Measurements from ENCODE around the gene ADAM11. TPM values are rescaled to one million over a fixed set of nuclear protein-coding genes. Genes with fewer than 3 reads are reported as not detected.

ADAM11 gene
- total and polyA plus RNA-seq, 9 of the 15 experiments (the other 6 are each of a cell fraction or from before 2014, with no cell fraction given): 0.01 to 0.31 (median 0.14) TPM; not detected in 2

- Histone ChIP-seq H3K9me3 (replicated peaks; ENCODE audit: control insufficient read depth, insufficient read depth, low read depth, low read length) (no peaks in the 10 kb centered on the region), H3K9me1 (ENCODE audit: control insufficient read depth, insufficient read depth, low read length) (no peaks in the 10 kb centered on the region), H3K79me2 (ENCODE audit: control insufficient read depth, insufficient read depth, low read length) (no peaks in the 10 kb centered on the region), H3K27ac (ENCODE audit: extremely low read depth, low read depth, low read length) (no peak overlapping the region), H3K4me1 (replicated peaks in 1 of 2; ENCODE audit: control insufficient read depth in 2 of 2, insufficient read depth in 2 of 2, low read length in 2 of 2) (peaks cover 0 to 5% of the 10 kb centered on the region in 2 experiments; a peak in 2 of 5 replicates), H4K20me1 (replicated peaks; ENCODE audit: control insufficient read depth, insufficient read depth, low read length) (no peaks in the 10 kb centered on the region; the same call in 1 of the 2 replicates), H3K4me2 (ENCODE audit: insufficient read depth, low read length) (no peak overlapping the region), H3K4me3 (no peak overlapping the region), H3K36me3 (ENCODE audit: control insufficient read depth, insufficient read depth, low read length) (no peaks in the 10 kb centered on the region), H2AFZ (ENCODE audit: low read depth, low read length) (no peak overlapping the region), H3K9ac (ENCODE audit: insufficient read depth in 1 of 2, low read depth in 2 of 2, low read length in 2 of 2) (no peak overlapping the region), H3K27me3 (ENCODE audit: control insufficient read depth in 2 of 2, insufficient read depth in 2 of 2, low read length in 2 of 2) (peaks cover 21 to 46% of the 10 kb centered on the region in 2 experiments; a peak in 4 of 5 replicates)
- ChIA-PET POLR2A (interaction anchor here (0.7 to 1.5 kb wide), 2 partner anchors 16 to 26 kb away, joined by 3 to 5 read pairs; no protein-coding TSS in a partner anchor), CTCF (ENCODE audit: low intra/inter-chr PET ratio) (no interaction called here)
- DNase-seq (ENCODE audit: extremely low read depth in 1 of 4, low spot score in 3 of 4) (no peak), ATAC-seq (no peak), FAIRE-seq (no peak)
- WGBS (ENCODE audit: insufficient coverage, low coverage, missing lambda C conversion rate): under 1% methylated on average over 12 of the region's 15 CpGs
- BruUV-seq (replicated peaks): no TSS peak
- intact Hi-C loops (cut with micrococcal nuclease): no loop called here
- in situ Hi-C loops (cut with MboI): no loop called here
- no peak for TF ChIP-seq FOXO4 (CRISPR knock-in tag; IDR thresholded peaks at IDR 0.05)
- TF ChIP-seq SMC3 (conservative IDR thresholded peaks at IDR 0.05; ENCODE audit: insufficient read depth, low read depth, low read length): no peak
- TF ChIP-seq FOXJ2 (tag; IDR thresholded peaks at IDR 0.05): no peak
- no peak for TF ChIP-seq HNRNPH1 (optimal IDR thresholded peaks at IDR 0.05; ENCODE audit: low read depth, low read length)
- TF ChIP-seq ETS1 (conservative IDR thresholded peaks at IDR 0.05; ENCODE audit: control insufficient read depth, low read depth, low read length): no peak
- TF ChIP-seq ZNF436 (CRISPR knock-in tag; IDR thresholded peaks at IDR 0.05): no peak
- TF ChIP-seq SMAD4 (CRISPR knock-in tag; conservative IDR thresholded peaks at IDR 0.05): no peak
- TF ChIP-seq, protein P1, sequence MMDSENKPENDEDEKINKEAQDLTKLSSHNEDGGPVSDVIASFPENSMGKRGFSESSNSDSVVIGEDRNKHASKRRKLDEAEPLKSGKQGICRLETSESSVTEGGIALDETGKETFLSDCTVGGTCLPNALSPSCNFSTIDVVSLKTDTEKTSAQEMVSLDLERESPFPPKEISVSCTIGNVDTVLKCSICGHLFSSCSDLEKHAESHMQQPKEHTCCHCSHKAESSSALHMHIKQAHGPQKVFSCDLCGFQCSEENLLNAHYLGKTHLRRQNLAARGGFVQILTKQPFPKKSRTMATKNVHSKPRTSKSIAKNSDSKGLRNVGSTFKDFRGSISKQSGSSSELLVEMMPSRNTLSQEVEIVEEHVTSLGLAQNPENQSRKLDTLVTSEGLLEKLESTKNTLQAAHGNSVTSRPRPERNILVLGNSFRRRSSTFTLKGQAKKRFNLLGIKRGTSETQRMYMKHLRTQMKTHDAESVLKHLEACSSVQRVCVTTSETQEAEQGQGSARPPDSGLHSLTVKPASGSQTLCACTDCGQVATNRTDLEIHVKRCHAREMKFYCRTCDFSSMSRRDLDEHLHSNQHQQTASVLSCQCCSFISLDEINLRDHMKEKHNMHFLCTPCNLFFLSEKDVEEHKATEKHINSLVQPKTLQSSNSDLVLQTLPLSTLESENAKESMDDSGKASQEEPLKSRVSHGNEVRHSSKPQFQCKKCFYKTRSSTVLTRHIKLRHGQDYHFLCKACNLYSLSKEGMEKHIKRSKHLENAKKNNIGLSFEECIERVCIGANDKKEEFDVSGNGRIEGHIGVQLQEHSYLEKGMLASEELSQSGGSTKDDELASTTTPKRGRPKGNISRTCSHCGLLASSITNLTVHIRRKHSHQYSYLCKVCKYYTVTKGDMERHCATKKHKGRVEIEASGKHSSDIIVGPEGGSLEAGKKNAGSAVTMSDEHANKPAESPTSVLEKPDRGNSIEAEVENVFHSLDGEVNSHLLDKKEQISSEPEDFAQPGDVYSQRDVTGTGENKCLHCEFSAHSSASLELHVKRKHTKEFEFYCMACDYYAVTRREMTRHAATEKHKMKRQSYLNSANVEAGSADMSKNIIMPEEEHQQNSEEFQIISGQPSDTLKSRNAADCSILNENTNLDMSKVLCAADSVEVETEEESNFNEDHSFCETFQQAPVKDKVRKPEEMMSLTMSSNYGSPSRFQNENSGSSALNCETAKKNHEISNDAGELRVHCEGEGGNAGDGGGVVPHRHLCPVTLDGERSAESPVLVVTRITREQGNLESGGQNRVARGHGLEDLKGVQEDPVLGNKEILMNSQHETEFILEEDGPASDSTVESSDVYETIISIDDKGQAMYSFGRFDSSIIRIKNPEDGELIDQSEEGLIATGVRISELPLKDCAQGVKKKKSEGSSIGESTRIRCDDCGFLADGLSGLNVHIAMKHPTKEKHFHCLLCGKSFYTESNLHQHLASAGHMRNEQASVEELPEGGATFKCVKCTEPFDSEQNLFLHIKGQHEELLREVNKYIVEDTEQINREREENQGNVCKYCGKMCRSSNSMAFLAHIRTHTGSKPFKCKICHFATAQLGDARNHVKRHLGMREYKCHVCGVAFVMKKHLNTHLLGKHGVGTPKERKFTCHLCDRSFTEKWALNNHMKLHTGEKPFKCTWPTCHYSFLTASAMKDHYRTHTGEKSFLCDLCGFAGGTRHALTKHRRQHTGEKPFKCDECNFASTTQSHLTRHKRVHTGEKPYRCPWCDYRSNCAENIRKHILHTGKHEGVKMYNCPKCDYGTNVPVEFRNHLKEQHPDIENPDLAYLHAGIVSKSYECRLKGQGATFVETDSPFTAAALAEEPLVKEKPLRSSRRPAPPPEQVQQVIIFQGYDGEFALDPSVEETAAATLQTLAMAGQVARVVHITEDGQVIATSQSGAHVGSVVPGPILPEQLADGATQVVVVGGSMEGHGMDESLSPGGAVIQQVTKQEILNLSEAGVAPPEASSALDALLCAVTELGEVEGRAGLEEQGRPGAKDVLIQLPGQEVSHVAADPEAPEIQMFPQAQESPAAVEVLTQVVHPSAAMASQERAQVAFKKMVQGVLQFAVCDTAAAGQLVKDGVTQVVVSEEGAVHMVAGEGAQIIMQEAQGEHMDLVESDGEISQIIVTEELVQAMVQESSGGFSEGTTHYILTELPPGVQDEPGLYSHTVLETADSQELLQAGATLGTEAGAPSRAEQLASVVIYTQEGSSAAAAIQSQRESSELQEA (IDR thresholded peaks at IDR 0.05; ENCODE audit: low read depth): no peak
- no peak for TF ChIP-seq NCOA1 (IDR thresholded peaks at IDR 0.05; ENCODE audit: low read depth)
Observed at GRCh38 chr17:44787271-44787940, 28.6 kb downstream of the ADAM11 start.
